GM23248 (cell line): ENCODE results near the gene CELSR3. TPM values are rescaled to one million over a fixed set of nuclear protein-coding genes. Genes with fewer than 3 reads are reported as not detected.

Experiments
- DNase-seq: peaks from one replicate; pipeline ENCODE4 v3.0.0-alpha.2; 2015
- H2AFZ ChIP-seq: fragments of 200-600 bp; sonication (generic); 2 replicates; pipeline ENCODE4 v1.6.1; 2016; ENCODE audit warnings: antibody characterized with exemption
- H3F3A ChIP-seq: fragments of 200-600 bp; sonication (generic); 2 replicates; pipeline ENCODE4 v1.6.1; 2016; ENCODE audit warnings: mild to moderate bottlenecking, antibody characterized with exemption, mixed run types; ENCODE audit not compliant: insufficient read depth
- H3K27ac ChIP-seq: fragments of 200-600 bp; sonication (generic); 2 replicates; pipeline ENCODE4 v1.5.1; 2016; ENCODE audit warnings: mild to moderate bottlenecking
- H3K27me3 ChIP-seq: fragments of 200-600 bp; sonication (generic); replicated peaks from 2 replicates; pipeline ENCODE4 v1.6.1; 2016; ENCODE audit warnings: mild to moderate bottlenecking; ENCODE audit not compliant: insufficient read depth
- H3K36me3 ChIP-seq: fragments of 200-600 bp; sonication (generic); 2 replicates; pipeline ENCODE4 v1.6.1; 2016; ENCODE audit warnings: low read depth, mild to moderate bottlenecking
- H3K4me1 ChIP-seq: fragments of 200-600 bp; sonication (generic); 2 replicates; pipeline ENCODE4 v1.6.1; 2016; ENCODE audit warnings: mild to moderate bottlenecking; ENCODE audit not compliant: insufficient read depth
- H3K4me2 ChIP-seq: fragments of 200-600 bp; sonication (generic); one replicate; pipeline ENCODE4 v1.6.1; 2016; ENCODE audit warnings: mild to moderate bottlenecking; ENCODE audit not compliant: unreplicated experiment
- H3K4me3 ChIP-seq: fragments of 200-600 bp; sonication (generic); 2 replicates; pipeline ENCODE4 v1.5.1; 2016; ENCODE audit warnings: mild to moderate bottlenecking
- H3K79me2 ChIP-seq: fragments of 200-600 bp; sonication (generic); 2 replicates; pipeline ENCODE4 v1.6.1; 2016; ENCODE audit warnings: mild to moderate bottlenecking; ENCODE audit not compliant: insufficient read depth
- H3K9ac ChIP-seq: fragments of 200-600 bp; sonication (generic); 2 replicates; pipeline ENCODE4 v1.6.1; 2016; ENCODE audit warnings: mild to moderate bottlenecking
- H3K9me2 ChIP-seq: fragments of 200-600 bp; sonication (generic); 2 replicates; pipeline ENCODE4 v1.6.1; 2016; ENCODE audit warnings: mixed run types, mild to moderate bottlenecking, moderate library complexity; ENCODE audit not compliant: insufficient read depth
- H3K9me3 ChIP-seq: fragments of 200-600 bp; sonication (generic); one replicate; pipeline ENCODE4 v1.6.1; 2017; ENCODE audit warnings: low read depth
- H4K20me1 ChIP-seq: fragments of 200-600 bp; sonication (generic); 2 replicates; pipeline ENCODE4 v1.6.0; 2016; ENCODE audit not compliant: insufficient read depth
- EZH2 ChIP-seq: fragments of 200-600 bp; sonication (generic); IDR thresholded peaks from 2 replicates; pipeline ENCODE4 v1.6.1; 2018; ENCODE audit warnings: antibody characterized with exemption, mild to moderate bottlenecking; ENCODE audit not compliant: insufficient read depth, poor library complexity, severe bottlenecking
- EZH2phosphoT487 ChIP-seq: fragments of 200-600 bp; sonication (generic); IDR thresholded peaks from 2 replicates; pipeline ENCODE4 v1.6.1; 2018; ENCODE audit warnings: antibody characterized with exemption, moderate library complexity, mild to moderate bottlenecking, low read depth; ENCODE audit not compliant: insufficient read depth
- WGBS, 2 experiments: methylation state at CpG; one replicate each; pipeline ENCODE4 v1.1.6; 2015 to 2017; ENCODE audit warnings: low lambda C conversion rate in 2 of 2, low coverage in 1 of 2; ENCODE audit errors: missing lambda C conversion rate in 2 of 2; 5-methylcytosine and 5-hydroxymethylcytosine counted together
- in situ Hi-C: fragments of 300-500 bp; cut with MboI; formaldehyde crosslinking; loops from 2 replicates; pipeline ENCODE4 v1.15.0; 2020
- polyA plus RNA-seq: library from polyadenylated mRNA; unstranded; fragments of >200 nt; fragmentation: Nextera tagmentation; extraction: Ambion mirVana; gene quantifications from 2 replicates; pipeline ENCODE4 v1.2.1, GENCODE V29; 2016
- total RNA-seq: library from RNA; depleted of rRNA; stranded (reverse); fragments of >200 nt; shearing (Covaris generic); gene quantifications from 2 replicates; pipeline ENCODE4 v1.2.3, GENCODE V29; 2014

The CELSR3 gene
- total and polyA plus RNA-seq, 2 experiments from 2014 or later = 0.40 to 1.4 TPM

DNA sequence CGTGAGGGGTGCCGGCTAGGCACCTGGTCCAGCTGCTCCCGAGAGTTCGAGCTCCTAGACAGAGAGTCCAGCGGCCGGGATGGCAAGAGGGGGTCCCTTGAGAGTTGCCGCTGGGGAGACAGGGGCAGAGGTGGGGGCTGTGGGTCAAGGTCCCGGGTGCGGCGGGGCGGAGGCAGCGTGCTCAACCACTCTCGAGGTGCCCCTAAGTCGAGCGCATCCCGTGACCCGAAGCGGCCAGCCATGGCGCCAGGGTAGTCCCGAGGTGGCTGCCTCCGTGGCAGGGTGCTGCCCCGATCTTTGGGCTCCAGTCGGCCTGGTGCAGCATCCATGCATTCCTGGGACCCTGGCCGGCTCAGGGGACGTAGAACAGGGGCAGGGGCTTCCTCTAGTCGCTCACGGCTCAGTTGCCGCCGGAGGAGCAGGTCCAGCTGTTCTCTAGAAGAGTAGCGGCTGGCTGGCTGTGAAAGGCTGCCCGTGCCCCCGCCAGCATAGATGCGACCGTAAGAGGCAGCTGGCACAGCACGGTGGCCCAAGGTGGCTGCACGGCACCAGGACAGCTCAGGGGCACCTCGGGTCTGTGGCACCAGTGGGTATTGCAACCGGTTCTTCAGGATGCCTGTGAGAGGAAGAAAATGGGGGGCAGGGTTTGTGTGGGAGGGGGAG, 22.6 kb downstream of the CELSR3 start:
- Histone ChIP-seq H3K27me3 (no peaks in the 10 kb centered on the region), H3K4me2 (no peak overlapping the region), H2AFZ (no peak overlapping the region), H3K27ac (no peak overlapping the region), H3K79me2 (peaks cover 9% of the 10 kb centered on the region; the same call in 1 of the 2 replicates), H3K4me1 (no peaks in the 10 kb centered on the region), H3F3A (no peaks in the 10 kb centered on the region), H3K9ac (no peak overlapping the region), H3K9me3 (no peaks in the 10 kb centered on the region), H4K20me1 (no peaks in the 10 kb centered on the region), H3K9me2 (no peaks in the 10 kb centered on the region), H3K4me3 (no peak overlapping the region), H3K36me3 (no peaks in the 10 kb centered on the region)
- 89 to 91% methylated on average over 26 to 38 of the region's 38 CpGs for WGBS, 2 experiments
- DNase-seq = no peak
- TF ChIP-seq EZH2 (no peak), EZH2phosphoT487 (no peak)
- in situ Hi-C loops = no loop called here

DNA sequence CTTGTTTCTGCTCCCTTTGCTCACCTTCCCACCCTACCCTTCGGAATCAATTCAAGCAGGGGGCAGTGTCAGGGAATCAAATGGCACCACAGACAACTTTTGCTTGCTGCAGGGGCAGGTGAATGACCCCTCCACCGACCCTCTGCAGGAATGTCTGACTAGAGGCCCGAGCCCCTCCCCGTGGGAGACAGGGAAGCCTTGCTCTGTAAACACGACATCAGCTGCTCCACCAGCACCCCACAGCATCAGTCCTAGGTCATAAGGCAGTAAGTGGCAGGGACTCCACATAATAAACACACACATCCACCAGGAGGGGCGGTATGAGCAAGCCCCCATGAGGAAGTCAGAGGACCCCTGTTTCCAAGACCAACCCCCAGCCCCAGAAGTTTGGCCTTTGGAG, 25.4 kb downstream of the CELSR3 start:
- no peaks in the 10 kb centered on the region; the same call in 1 of the 2 replicates for H4K20me1 ChIP-seq
- H3K4me2 ChIP-seq = no peak overlapping the region
- WGBS, 2 experiments = 80 to 81% methylated on average over 5 to 6 of the region's 6 CpGs
- H3K27me3 ChIP-seq = no peaks in the 10 kb centered on the region
- H3K4me3 ChIP-seq = no peak overlapping the region
- TF ChIP-seq EZH2 (no peak), EZH2phosphoT487 (no peak)
- H3K9ac ChIP-seq = no peak overlapping the region
- H3K36me3 ChIP-seq = no peaks in the 10 kb centered on the region
- no peaks in the 10 kb centered on the region for H3F3A ChIP-seq
- H3K27ac ChIP-seq = no peak overlapping the region
- in situ Hi-C loops = no loop called here
- no peaks in the 10 kb centered on the region for H3K9me2 ChIP-seq
- no peaks in the 10 kb centered on the region for H3K9me3 ChIP-seq
- peaks cover 23% of the 10 kb centered on the region for H3K79me2 ChIP-seq
- peaks cover 8% of the 10 kb centered on the region; the same call in 1 of the 2 replicates for H3K4me1 ChIP-seq
- H2AFZ ChIP-seq = no peak overlapping the region
- no peak for DNase-seq

DNA sequence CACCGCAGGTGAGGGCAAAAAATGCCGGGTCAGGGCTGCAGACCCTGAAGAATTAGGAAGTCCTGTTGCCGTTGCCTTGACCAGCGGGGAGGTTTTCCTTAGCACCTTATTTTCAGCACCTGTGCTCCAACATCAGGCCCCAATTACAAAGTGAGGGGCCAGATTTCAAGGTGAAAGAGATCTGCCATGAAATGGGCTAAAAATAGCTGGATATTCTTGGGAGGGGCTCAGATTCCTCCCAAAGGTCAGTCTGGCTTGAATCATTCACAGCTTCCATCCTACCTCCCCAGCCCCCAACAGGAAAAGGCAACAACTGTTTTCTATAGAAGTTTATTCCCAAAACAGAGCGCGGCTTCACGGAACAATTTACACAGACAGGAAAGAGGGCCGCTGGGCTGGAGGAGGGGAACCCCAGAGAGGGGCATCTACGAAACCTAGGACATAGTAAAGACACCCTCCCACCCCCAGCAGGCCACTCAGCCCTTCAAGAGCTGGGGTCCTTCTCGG, 26.5 kb downstream of the CELSR3 start:
- H3K79me2 ChIP-seq = peaks cover 23% of the 10 kb centered on the region
- H3K27ac ChIP-seq = peak overlapping the region; percentile 24; the same call in 1 of the 2 replicates
- WGBS, 2 experiments = 45 to 47% methylated on average over 10 of the region's 10 CpGs
- peak overlapping the region; percentile 90 for H2AFZ ChIP-seq
- H3K9me2 ChIP-seq = no peaks in the 10 kb centered on the region
- no peaks in the 10 kb centered on the region for H3F3A ChIP-seq
- no peaks in the 10 kb centered on the region; the same call in 1 of the 2 replicates for H4K20me1 ChIP-seq
- peak; percentile 14 for DNase-seq
- TF ChIP-seq EZH2 (no peak), EZH2phosphoT487 (no peak)
- no peaks in the 10 kb centered on the region for H3K27me3 ChIP-seq
- H3K4me2 ChIP-seq = peak overlapping the region; percentile 83
- H3K9ac ChIP-seq = peak overlapping the region; percentile 91
- in situ Hi-C loops = no loop called here
- H3K9me3 ChIP-seq = no peaks in the 10 kb centered on the region
- H3K4me1 ChIP-seq = peaks cover 8% of the 10 kb centered on the region; the same call in 1 of the 2 replicates
- H3K36me3 ChIP-seq = no peaks in the 10 kb centered on the region
- H3K4me3 ChIP-seq = peak overlapping the region; percentile 99

DNA sequence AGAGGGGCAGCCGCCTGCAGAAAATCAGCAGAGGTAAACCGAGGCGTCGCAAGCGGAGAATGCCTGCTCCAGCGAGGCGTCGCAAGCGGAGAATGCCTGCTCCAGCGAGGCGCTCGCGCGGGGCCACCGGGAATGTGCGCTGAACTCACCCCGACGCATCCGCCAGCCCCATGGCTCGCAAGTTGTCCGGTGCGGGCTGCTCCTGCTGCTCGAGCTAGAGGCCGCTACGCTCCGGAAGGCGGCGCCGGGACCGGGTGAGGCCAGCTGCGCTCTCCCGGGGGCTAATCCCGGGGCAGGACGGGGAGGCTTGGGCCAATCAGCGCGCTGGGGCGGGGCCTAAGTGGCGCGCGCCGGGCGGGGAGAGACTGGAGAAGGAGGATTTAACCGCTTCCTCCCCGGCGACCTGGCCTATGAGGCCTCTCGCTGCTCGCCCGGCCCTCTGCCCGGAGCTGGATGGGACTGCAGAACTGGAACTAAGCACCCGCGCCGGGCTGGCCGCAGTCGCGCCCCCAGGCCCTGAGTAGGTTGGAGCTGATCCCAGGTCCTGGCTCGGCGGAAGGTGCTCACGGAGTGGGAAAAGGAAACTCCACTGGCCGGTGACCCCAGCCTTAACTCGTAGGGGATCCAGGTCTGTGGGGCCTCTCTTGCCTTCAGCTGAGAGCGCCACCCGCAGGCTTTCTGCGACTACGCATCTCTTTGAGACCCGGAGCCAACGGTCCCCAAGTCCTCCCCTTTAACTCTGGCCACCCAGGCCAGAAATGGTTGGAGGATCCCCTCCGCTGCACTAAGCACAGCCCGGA, 27.3 kb downstream of the CELSR3 start, which contains the start of gene SLC26A6:
TSS of gene SLC26A6 (minus strand) at position 240 of the 800 bp plus-strand sequence. CDS start at position 172, 68 bp downstream.
- 0 to 1% methylated on average over 59 to 66 of the region's 68 CpGs for WGBS, 2 experiments
- peak within 1 kb of the TSS; percentile 51 for H3K27ac ChIP-seq
- H3K9ac ChIP-seq = peak within 1 kb of the TSS; percentile 91
- H3K27me3 ChIP-seq = no peaks in the 10 kb centered on the region
- peak within 1 kb of the TSS; percentile 99 for H3K4me3 ChIP-seq
- in situ Hi-C loops = no loop called here
- H3K79me2 ChIP-seq = peaks cover 23% of the 10 kb centered on the region
- peak within 1 kb of the TSS; percentile 88 for H3K4me2 ChIP-seq
- H3K4me1 ChIP-seq = peaks cover 8% of the 10 kb centered on the region; the same call in 1 of the 2 replicates
- H4K20me1 ChIP-seq = no peaks in the 10 kb centered on the region; the same call in 1 of the 2 replicates
- no peaks in the 10 kb centered on the region for H3K9me3 ChIP-seq
- H3K36me3 ChIP-seq = no peaks in the 10 kb centered on the region
- H3F3A ChIP-seq = no peaks in the 10 kb centered on the region
- TF ChIP-seq EZH2 = no peak
- no peak for TF ChIP-seq EZH2phosphoT487
- no peaks in the 10 kb centered on the region for H3K9me2 ChIP-seq
- H2AFZ ChIP-seq = peak within 1 kb of the TSS; percentile 90
- DNase-seq = peak; percentile 99
